Liver (tissue), 9 donors: Measurements from ENCODE around the gene SETD1A. TPM values are rescaled to one million over a fixed set of nuclear protein-coding genes. Genes with fewer than 3 reads are reported as not detected.
"Not testable (repeated sequence)": the region's sequence is repeated elsewhere in the genome, so short reads cannot be mapped to it uniquely, and the experiment has no call there.

Experiments used
- DNase-seq: peaks from one replicate; pipeline ENCODE4 v3.0.0-alpha.2; 2017; ENCODE audit warnings: low spot score
- H3K27ac ChIP-seq, 2 donors: one replicate each; pipeline ENCODE4 v1.7.0; 2013; ENCODE audit warnings: inconsistent platforms in 2 of 2, low read length in 2 of 2, control low read depth in 1 of 2, low read depth in 1 of 2, mild to moderate bottlenecking in 1 of 2
- H3K27me3 ChIP-seq, 4 donors: one replicate each; pipeline versions ENCODE4 v1.6.1 to v1.7.0; 2013; ENCODE audit warnings: low read length in 3 of 4, inconsistent platforms in 1 of 4, mild to moderate bottlenecking in 1 of 4, moderate library complexity in 1 of 4; ENCODE audit not compliant: control insufficient read depth in 4 of 4, insufficient read depth in 4 of 4
- H3K36me3 ChIP-seq, 4 donors: one replicate each; pipeline versions ENCODE4 v1.6.1 to v1.7.0; 2013; ENCODE audit warnings: low read length in 3 of 4, mild to moderate bottlenecking in 3 of 4, low read depth in 1 of 4, moderate library complexity in 1 of 4; ENCODE audit not compliant: control insufficient read depth in 4 of 4, insufficient read depth in 3 of 4
- H3K4me1 ChIP-seq, 4 donors: one replicate each; pipeline versions ENCODE4 v1.6.1 to v1.7.0; 2013; ENCODE audit warnings: low read length in 3 of 4, mild to moderate bottlenecking in 3 of 4, moderate library complexity in 1 of 4; ENCODE audit not compliant: control insufficient read depth in 4 of 4, insufficient read depth in 4 of 4
- H3K4me3 ChIP-seq, 3 donors: one replicate each; pipeline versions ENCODE4 v1.6.1 to v1.7.0; 2013; ENCODE audit warnings: low read length in 3 of 3, control low read depth in 1 of 3, low read depth in 1 of 3, mild to moderate bottlenecking in 1 of 3
- H3K9ac ChIP-seq, 2 donors: one replicate each; pipeline ENCODE4 v1.7.0; 2013; ENCODE audit warnings: low read length in 2 of 2, mild to moderate bottlenecking in 2 of 2, moderate library complexity in 2 of 2, control low read depth in 1 of 2, low read depth in 1 of 2
- H3K9me3 ChIP-seq, 4 donors: one replicate each; pipeline versions ENCODE4 v1.6.1 to v1.7.0; 2013; ENCODE audit warnings: low read length in 3 of 4; ENCODE audit not compliant: control insufficient read depth in 4 of 4
- HNF4G ChIP-seq: IDR thresholded peaks from 2 replicates; pipeline ENCODE4 v1.6.1; 2016; ENCODE audit warnings: antibody characterized with exemption
- JUND ChIP-seq, 2 donors: IDR thresholded peaks; 2 replicates each; pipeline ENCODE4 v1.6.1; 2016; ENCODE audit warnings: antibody characterized with exemption in 2 of 2
- NR2F2 ChIP-seq: IDR thresholded peaks from 2 replicates; pipeline ENCODE4 v1.6.1; 2016; ENCODE audit warnings: antibody characterized with exemption
- RAD21 ChIP-seq, 2 donors: IDR thresholded peaks; 2 replicates each; pipeline ENCODE4 v1.6.1; 2016; ENCODE audit warnings: antibody characterized with exemption in 2 of 2, mild to moderate bottlenecking in 2 of 2
- RXRA ChIP-seq, 2 donors: IDR thresholded peaks; 2 replicates each; pipeline ENCODE4 v1.6.1; 2017 to 2018; ENCODE audit warnings: antibody characterized with exemption in 2 of 2, mild to moderate bottlenecking in 1 of 2
- TAF1 ChIP-seq: conservative IDR thresholded peaks from 2 replicates; pipeline ENCODE4 v1.6.1; 2016; ENCODE audit warnings: antibody characterized with exemption, mild to moderate bottlenecking
- WGBS: extraction: QIAGEN DNeasy Blood & Tissue Kit; methylation state at CpG from one replicate; pipeline ENCODE4 v1.1.7; 2013; 5-methylcytosine and 5-hydroxymethylcytosine counted together
- polyA plus RNA-seq, 2 donors: library from polyadenylated mRNA; stranded (reverse) in 1 of 2; unstranded in 1 of 2; fragments of 200-250 nt in 1 of 2; fragments of >200 nt in 1 of 2; fragmentation: Nextera tagmentation in 1 of 2; extraction: Ambion mirVana in 1 of 2; gene quantifications; one replicate each; pipeline versions ENCODE4 v1.2.1 to v1.2.3, GENCODE V29; 2013 to 2015
- total RNA-seq, 2 donors: library from RNA; depleted of rRNA; stranded (reverse); fragments of >200 nt; gene quantifications; one replicate each; pipeline ENCODE4 v1.2.3, GENCODE V29; 2014
- TF ChIP-seq, protein P1 (sequence below): IDR thresholded peaks from 2 replicates; pipeline ENCODE4 v1.6.1; 2016; ENCODE audit warnings: antibody characterized with exemption, mild to moderate bottlenecking
- TF ChIP-seq, protein P2 (sequence below): IDR thresholded peaks from 2 replicates; pipeline ENCODE4 v1.6.1; 2016; ENCODE audit warnings: antibody characterized with exemption
- donor health status: healthy.
- donor health status: healthy.
- donor health status: healthy.
- donor health status: healthy.
- donor health status: healthy.

Gene SETD1A
- total and polyA plus RNA-seq, 4 donors, result 2.7 to 4.9 (median 3.7) TPM

DNA sequence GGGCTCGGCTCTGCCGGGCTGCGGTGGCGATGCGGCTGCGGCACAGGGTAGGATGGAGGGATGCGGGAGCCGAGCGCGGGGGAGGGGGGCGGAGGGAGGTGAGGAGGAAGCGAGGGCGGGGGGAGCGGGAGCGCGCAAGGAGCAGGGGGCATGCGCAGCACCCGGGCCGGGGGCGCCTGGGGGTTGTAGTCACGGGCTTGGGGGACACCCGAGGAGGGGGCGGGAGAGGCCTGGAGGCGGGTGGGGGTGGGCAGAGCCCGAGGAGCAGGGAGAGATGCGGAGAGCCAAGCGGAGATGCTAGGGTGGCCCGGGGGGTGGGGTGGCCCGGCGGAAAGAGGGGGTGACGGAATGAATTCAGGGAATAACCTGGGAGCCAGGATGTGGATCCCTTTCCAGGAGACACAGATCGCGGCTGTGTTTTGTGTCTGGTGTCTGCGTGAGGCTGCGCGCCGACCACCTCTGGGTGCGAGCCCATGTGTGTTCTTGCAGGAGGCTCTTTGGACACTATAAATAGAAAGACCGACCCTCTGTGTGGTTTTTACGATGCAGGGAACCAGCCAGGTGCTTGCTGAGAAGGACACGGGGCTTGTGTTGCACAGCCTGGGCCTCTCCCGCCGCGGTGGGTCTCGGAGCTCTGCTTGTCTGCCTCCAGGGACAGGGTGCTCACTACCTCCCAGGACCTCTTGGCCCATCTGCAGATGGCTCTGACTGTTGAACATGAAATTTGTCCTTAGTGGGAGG, 53.2 kb downstream of the SETD1A start, which contains the start of gene STX1B:
TSS of gene STX1B (minus strand) at position 54 of the 741 bp plus-strand sequence. CDS start 242 bp downstream, outside the sequence.
- Histone ChIP-seq H3K4me1 (no peaks in the 10 kb centered on the region), H3K36me3 (no peaks in the 10 kb centered on the region), H3K27me3 (peaks cover 0 to 4% (median under 1%) of the 10 kb centered on the region in 4 donors), H3K4me3 (peak within 1 kb of the TSS in 1 of 3 donors; percentile 3), H3K27ac (no peak within 1 kb of the TSS), H3K9me3 (no peaks in the 10 kb centered on the region), H3K9ac (no peak within 1 kb of the TSS)
- no peak for DNase-seq
- TF ChIP-seq, protein P1, sequence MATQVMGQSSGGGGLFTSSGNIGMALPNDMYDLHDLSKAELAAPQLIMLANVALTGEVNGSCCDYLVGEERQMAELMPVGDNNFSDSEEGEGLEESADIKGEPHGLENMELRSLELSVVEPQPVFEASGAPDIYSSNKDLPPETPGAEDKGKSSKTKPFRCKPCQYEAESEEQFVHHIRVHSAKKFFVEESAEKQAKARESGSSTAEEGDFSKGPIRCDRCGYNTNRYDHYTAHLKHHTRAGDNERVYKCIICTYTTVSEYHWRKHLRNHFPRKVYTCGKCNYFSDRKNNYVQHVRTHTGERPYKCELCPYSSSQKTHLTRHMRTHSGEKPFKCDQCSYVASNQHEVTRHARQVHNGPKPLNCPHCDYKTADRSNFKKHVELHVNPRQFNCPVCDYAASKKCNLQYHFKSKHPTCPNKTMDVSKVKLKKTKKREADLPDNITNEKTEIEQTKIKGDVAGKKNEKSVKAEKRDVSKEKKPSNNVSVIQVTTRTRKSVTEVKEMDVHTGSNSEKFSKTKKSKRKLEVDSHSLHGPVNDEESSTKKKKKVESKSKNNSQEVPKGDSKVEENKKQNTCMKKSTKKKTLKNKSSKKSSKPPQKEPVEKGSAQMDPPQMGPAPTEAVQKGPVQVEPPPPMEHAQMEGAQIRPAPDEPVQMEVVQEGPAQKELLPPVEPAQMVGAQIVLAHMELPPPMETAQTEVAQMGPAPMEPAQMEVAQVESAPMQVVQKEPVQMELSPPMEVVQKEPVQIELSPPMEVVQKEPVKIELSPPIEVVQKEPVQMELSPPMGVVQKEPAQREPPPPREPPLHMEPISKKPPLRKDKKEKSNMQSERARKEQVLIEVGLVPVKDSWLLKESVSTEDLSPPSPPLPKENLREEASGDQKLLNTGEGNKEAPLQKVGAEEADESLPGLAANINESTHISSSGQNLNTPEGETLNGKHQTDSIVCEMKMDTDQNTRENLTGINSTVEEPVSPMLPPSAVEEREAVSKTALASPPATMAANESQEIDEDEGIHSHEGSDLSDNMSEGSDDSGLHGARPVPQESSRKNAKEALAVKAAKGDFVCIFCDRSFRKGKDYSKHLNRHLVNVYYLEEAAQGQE, result no peak
- TF ChIP-seq TAF1 (no peak), NR2F2 (no peak), HNF4G (no peak), JUND (IDR thresholded peaks at IDR 0.05) (no peak), RAD21 (IDR thresholded peaks at IDR 0.05) (no peak), RXRA (IDR thresholded peaks at IDR 0.05) (no peak)
- TF ChIP-seq, protein P2, sequence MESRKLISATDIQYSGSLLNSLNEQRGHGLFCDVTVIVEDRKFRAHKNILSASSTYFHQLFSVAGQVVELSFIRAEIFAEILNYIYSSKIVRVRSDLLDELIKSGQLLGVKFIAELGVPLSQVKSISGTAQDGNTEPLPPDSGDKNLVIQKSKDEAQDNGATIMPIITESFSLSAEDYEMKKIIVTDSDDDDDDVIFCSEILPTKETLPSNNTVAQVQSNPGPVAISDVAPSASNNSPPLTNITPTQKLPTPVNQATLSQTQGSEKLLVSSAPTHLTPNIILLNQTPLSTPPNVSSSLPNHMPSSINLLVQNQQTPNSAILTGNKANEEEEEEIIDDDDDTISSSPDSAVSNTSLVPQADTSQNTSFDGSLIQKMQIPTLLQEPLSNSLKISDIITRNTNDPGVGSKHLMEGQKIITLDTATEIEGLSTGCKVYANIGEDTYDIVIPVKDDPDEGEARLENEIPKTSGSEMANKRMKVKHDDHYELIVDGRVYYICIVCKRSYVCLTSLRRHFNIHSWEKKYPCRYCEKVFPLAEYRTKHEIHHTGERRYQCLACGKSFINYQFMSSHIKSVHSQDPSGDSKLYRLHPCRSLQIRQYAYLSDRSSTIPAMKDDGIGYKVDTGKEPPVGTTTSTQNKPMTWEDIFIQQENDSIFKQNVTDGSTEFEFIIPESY, result no peak
- 16% methylated on average over 45 of the region's 45 CpGs for WGBS

DNA sequence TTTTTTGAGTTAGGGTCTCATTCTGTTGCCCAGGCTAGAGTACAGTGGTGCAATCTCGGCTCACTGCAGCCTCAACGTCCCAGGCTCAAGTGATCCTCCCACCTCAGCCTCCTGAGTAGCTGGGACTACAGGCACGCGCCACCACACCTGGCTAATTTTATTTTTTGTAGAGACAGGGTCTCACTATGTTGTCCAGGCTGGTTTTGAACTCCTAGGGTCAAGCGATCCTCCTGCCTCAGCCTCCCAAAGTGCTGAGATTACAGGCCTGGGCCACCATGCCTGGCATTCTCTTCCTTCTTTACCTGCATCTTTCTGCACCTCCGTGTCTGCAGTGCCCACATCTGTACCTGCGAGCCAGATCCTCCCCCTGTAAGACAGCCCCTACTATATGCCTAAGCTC, 54.3 kb downstream of the SETD1A start:
- WGBS, result 72% methylated on average over 7 of the region's 7 CpGs
- H3K27me3 ChIP-seq, result not testable (repeated sequence)

DNA sequence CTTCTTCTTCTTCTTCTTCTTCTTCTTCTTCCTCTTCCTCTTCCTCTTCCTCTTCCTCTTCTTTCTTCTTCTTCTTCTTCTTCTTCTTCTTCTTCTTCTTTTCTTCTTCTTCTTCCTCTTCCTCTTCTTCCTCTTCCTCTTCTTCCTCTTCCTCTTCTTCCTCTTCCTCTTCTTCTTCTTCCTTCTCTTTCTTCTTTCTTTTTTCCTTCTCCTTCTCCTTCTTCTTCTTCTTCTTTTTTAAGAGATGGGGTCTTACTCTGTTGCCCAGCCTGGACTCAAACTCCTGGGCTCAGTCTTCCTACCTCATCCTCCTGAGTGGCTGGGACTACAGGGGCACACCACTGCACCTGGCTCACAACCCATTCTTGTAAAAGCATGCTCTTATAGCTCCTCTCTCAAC, 55.7 kb downstream of the SETD1A start:
- H3K27ac ChIP-seq, H3K36me3 ChIP-seq, H3K4me3 ChIP-seq, H3K4me1 ChIP-seq, DNase-seq, H3K9me3 ChIP-seq, H3K9ac ChIP-seq, H3K27me3 ChIP-seq: not testable (repeated sequence)

More for the DNA sequence above, 54.3 kb downstream of the SETD1A start:
- H3K4me3 ChIP-seq, DNase-seq, H3K4me1 ChIP-seq, H3K9ac ChIP-seq, H3K36me3 ChIP-seq, H3K9me3 ChIP-seq, H3K27ac ChIP-seq: not testable (repeated sequence)
